Nephron (organoid): ENCODE measurements around the gene FCSK.

ENCODE experiments used
- H3K27ac Mint-ChIP-seq, 3 experiments: 2 replicates each; pipeline ENCODE4 v1.8.0; 2020; ENCODE audit warnings: mixed read lengths in 3 of 3, mild to moderate bottlenecking in 2 of 3, moderate library complexity in 1 of 3
- H3K27me3 Mint-ChIP-seq: 2 replicates; pipeline ENCODE4 v1.8.0; 2021; ENCODE audit warnings: low read depth, mild to moderate bottlenecking, moderate library complexity, mixed read lengths
- H3K36me3 Mint-ChIP-seq: 2 replicates; pipeline ENCODE4 v1.8.0; 2020; ENCODE audit warnings: low read depth, mixed read lengths
- H3K4me1 Mint-ChIP-seq: 2 replicates; pipeline ENCODE4 v1.8.0; 2020; ENCODE audit warnings: mixed read lengths
- H3K4me3 Mint-ChIP-seq, 3 experiments: 2 replicates each; pipeline ENCODE4 v1.8.0; 2020; ENCODE audit warnings: mild to moderate bottlenecking in 3 of 3, mixed read lengths in 3 of 3, moderate library complexity in 2 of 3
- H3K9me3 Mint-ChIP-seq: 2 replicates; pipeline ENCODE4 v1.8.0; 2020; ENCODE audit warnings: mixed read lengths
- CTCF ChIP-seq, 3 experiments: fragments of 200-600 bp; sonication (generic); IDR thresholded peaks; one replicate each; pipeline ENCODE4 v1.5.0; 2021; ENCODE audit warnings: antibody characterized with exemption in 3 of 3; ENCODE audit not compliant: unreplicated experiment in 3 of 3

FCSK gene

GRCh38 chr16:70508752-70509151 lies 54.4 kb downstream of the FCSK start:
- Mint-ChIP-seq H3K9me3 (no peaks in the 10 kb centered on the region), H3K4me3 (no peak overlapping the region), H3K27me3 (no peaks in the 10 kb centered on the region), H3K27ac (no peak overlapping the region), H3K4me1 (no peaks in the 10 kb centered on the region), H3K36me3 (peaks cover 47% of the 10 kb centered on the region)
- TF ChIP-seq CTCF (IDR thresholded peaks at IDR 0.05; ENCODE audit: unreplicated experiment in 3 of 3): no peak

GRCh38 chr16:70510216-70510615 lies 55.8 kb downstream of the FCSK start:
- Mint-ChIP-seq H3K27me3 (no peaks in the 10 kb centered on the region), H3K4me1 (no peaks in the 10 kb centered on the region), H3K36me3 (peaks cover 47% of the 10 kb centered on the region), H3K27ac (no peak overlapping the region), H3K4me3 (no peak overlapping the region), H3K9me3 (no peaks in the 10 kb centered on the region)
- no peak for TF ChIP-seq CTCF (IDR thresholded peaks at IDR 0.05; ENCODE audit: unreplicated experiment in 3 of 3)

GRCh38 chr16:70511833-70512232 lies 57.4 kb downstream of the FCSK start:
- no peak overlapping the region for H3K27ac Mint-ChIP-seq
- H3K36me3 Mint-ChIP-seq: peaks cover 54% of the 10 kb centered on the region
- H3K4me1 Mint-ChIP-seq: no peaks in the 10 kb centered on the region
- no peak for TF ChIP-seq CTCF (IDR thresholded peaks at IDR 0.05; ENCODE audit: unreplicated experiment in 3 of 3)
- H3K4me3 Mint-ChIP-seq: no peak overlapping the region
- H3K9me3 Mint-ChIP-seq: no peaks in the 10 kb centered on the region
- H3K27me3 Mint-ChIP-seq: no peaks in the 10 kb centered on the region

- Mint-ChIP-seq H3K4me3 (no peak overlapping the region), H3K4me1 (no peaks in the 10 kb centered on the region)
- no peak for TF ChIP-seq CTCF (IDR thresholded peaks at IDR 0.05; ENCODE audit: unreplicated experiment in 3 of 3)
These were observed 58.1 kb downstream of the FCSK start for GRCh38 chr16:70512456-70512855.

GRCh38 chr16:70520612-70521297 lies 66.4 kb downstream of the FCSK start:
- Mint-ChIP-seq H3K9me3 (no peaks in the 10 kb centered on the region), H3K4me1 (peaks cover 31% of the 10 kb centered on the region), H3K36me3 (peaks cover 28% of the 10 kb centered on the region), H3K27me3 (no peaks in the 10 kb centered on the region), H3K27ac (no peak overlapping the region), H3K4me3 (peak overlapping the region; percentile 37 to 71 (median 69))
- no peak for TF ChIP-seq CTCF (IDR thresholded peaks at IDR 0.05; ENCODE audit: unreplicated experiment in 3 of 3)

More at GRCh38 chr16:70512456-70512855, 58.1 kb downstream of the FCSK start:
- Mint-ChIP-seq H3K9me3 (no peaks in the 10 kb centered on the region), H3K36me3 (peaks cover 52% of the 10 kb centered on the region), H3K27me3 (no peaks in the 10 kb centered on the region), H3K27ac (no peak overlapping the region)
